DMS53 (cell line): ENCODE data around the gene LCE3E.

ENCODE experiments used
- DNase-seq: peaks from one replicate; lab custom pipeline; 2025; lab: John Stamatoyannopoulos, UW

Gene LCE3E

GRCh38 chr1:152516082-152516481, 50.5 kb downstream of the LCE3E start:
- DNase-seq, result no peak
